Central memory CD8-positive, alpha-beta T cell (primary cell): ENCODE data around the gene LILRA6.
"Not testable (repeated sequence)": the region's sequence is repeated elsewhere in the genome, so short reads cannot be mapped to it uniquely, and the experiment has no call there.

Experiments used
- ATAC-seq: fragments of 150-1000 bp; cut with Tn5 transposase; replicated peaks from 2 replicates; pipeline ENCODE4 v1.10.0; 2022; ENCODE audit warnings: mild to moderate bottlenecking, moderate FRiP score, moderate number of reproducible peaks; ENCODE audit not compliant: poor library complexity, severe bottlenecking; ENCODE audit errors: extremely low read depth
- DNase-seq, 2 donors: peaks; one replicate each; pipeline ENCODE4 v3.0.0; 2021; ENCODE audit warnings: low spot score in 2 of 2
- H3K27ac Mint-ChIP-seq: one replicate; pipeline ENCODE4 v1.8.0; 2022; ENCODE audit warnings: low read depth, mild to moderate bottlenecking, moderate library complexity, mixed read lengths
- H3K27me3 Mint-ChIP-seq: one replicate; pipeline ENCODE4 v1.8.0; 2022; ENCODE audit warnings: mixed read lengths
- H3K36me3 Mint-ChIP-seq: one replicate; pipeline ENCODE4 v1.8.0; 2022; ENCODE audit warnings: mild to moderate bottlenecking, moderate library complexity, mixed read lengths; ENCODE audit not compliant: insufficient read depth
- H3K4me1 Mint-ChIP-seq: one replicate; pipeline ENCODE4 v1.8.0; 2022; ENCODE audit warnings: mixed read lengths
- H3K4me3 Mint-ChIP-seq: one replicate; pipeline ENCODE4 v1.8.0; 2022; ENCODE audit warnings: mild to moderate bottlenecking, moderate library complexity, mixed read lengths
- H3K9me3 Mint-ChIP-seq: one replicate; pipeline ENCODE4 v1.8.0; 2022; ENCODE audit warnings: mixed read lengths

The LILRA6 gene

GRCh38 chr19:54207676-54207982, 35.0 kb downstream of the LILRA6 start:
- Mint-ChIP-seq H3K4me1 (peaks cover 69% of the 10 kb centered on the region), H3K27me3 (no peaks in the 10 kb centered on the region), H3K27ac (peak overlapping the region; percentile 79), H3K9me3 (no peaks in the 10 kb centered on the region), H3K36me3 (peaks cover 61% of the 10 kb centered on the region), H3K4me3 (peak overlapping the region; percentile 50)
- no peak for ATAC-seq
- DNase-seq, result no peak

GRCh38 chr19:54207193-54207592, 35.4 kb downstream of the LILRA6 start:
- H3K27ac Mint-ChIP-seq, result peak overlapping the region; percentile 79
- H3K36me3 Mint-ChIP-seq, result peaks cover 65% of the 10 kb centered on the region
- peaks cover 69% of the 10 kb centered on the region for H3K4me1 Mint-ChIP-seq
- ATAC-seq, DNase-seq, H3K27me3 Mint-ChIP-seq, H3K9me3 Mint-ChIP-seq: not testable (repeated sequence)
- H3K4me3 Mint-ChIP-seq, result peak overlapping the region; percentile 50

GRCh38 chr19:54206831-54207177, 35.8 kb downstream of the LILRA6 start:
- Mint-ChIP-seq H3K9me3 (no peaks in the 10 kb centered on the region), H3K4me3 (no peak overlapping the region), H3K27ac (no peak overlapping the region), H3K4me1 (peaks cover 72% of the 10 kb centered on the region), H3K36me3 (peaks cover 69% of the 10 kb centered on the region), H3K27me3 (no peaks in the 10 kb centered on the region)
- ATAC-seq (no peak), DNase-seq (no peak)

- DNase-seq (no peak), ATAC-seq (no peak)
- no peaks in the 10 kb centered on the region for H3K9me3 Mint-ChIP-seq
- peaks cover 76% of the 10 kb centered on the region for H3K4me1 Mint-ChIP-seq
- H3K27ac Mint-ChIP-seq, result no peak overlapping the region
- H3K36me3 Mint-ChIP-seq, result peaks cover 75% of the 10 kb centered on the region
- no peaks in the 10 kb centered on the region for H3K27me3 Mint-ChIP-seq
- H3K4me3 Mint-ChIP-seq, result no peak overlapping the region
These were observed 36.4 kb downstream of the LILRA6 start for GRCh38 chr19:54206030-54206830.

- no peak overlapping the region for H3K27ac Mint-ChIP-seq
These were observed 37.7 kb downstream of the LILRA6 start for GRCh38 chr19:54204767-54205468.

GRCh38 chr19:54203151-54203611, 39.4 kb downstream of the LILRA6 start:
- no peaks in the 10 kb centered on the region for H3K27me3 Mint-ChIP-seq
- ATAC-seq, result no peak
- peaks cover 70% of the 10 kb centered on the region for H3K36me3 Mint-ChIP-seq
- no peak for DNase-seq
- no peaks in the 10 kb centered on the region for H3K9me3 Mint-ChIP-seq
- peak overlapping the region; percentile 41 for H3K27ac Mint-ChIP-seq
- H3K4me3 Mint-ChIP-seq, result peak overlapping the region; percentile 99
- peaks cover 56% of the 10 kb centered on the region for H3K4me1 Mint-ChIP-seq

More at GRCh38 chr19:54204767-54205468, 37.7 kb downstream of the LILRA6 start:
- H3K27me3 Mint-ChIP-seq, result no peaks in the 10 kb centered on the region
- peaks cover 78% of the 10 kb centered on the region for H3K36me3 Mint-ChIP-seq
- H3K4me3 Mint-ChIP-seq, result peak overlapping the region; percentile 99
- H3K9me3 Mint-ChIP-seq, result no peaks in the 10 kb centered on the region
- no peak for DNase-seq
- peaks cover 73% of the 10 kb centered on the region for H3K4me1 Mint-ChIP-seq
- ATAC-seq, result no peak

GRCh38 chr19:54201980-54202379, 40.6 kb downstream of the LILRA6 start:
- H3K4me1 Mint-ChIP-seq, result peaks cover 47% of the 10 kb centered on the region
- H3K27ac Mint-ChIP-seq, result peak overlapping the region; percentile 100
- no peaks in the 10 kb centered on the region for H3K9me3 Mint-ChIP-seq
- H3K27me3 Mint-ChIP-seq, result no peaks in the 10 kb centered on the region
- H3K4me3 Mint-ChIP-seq, result peak overlapping the region; percentile 99
- H3K36me3 Mint-ChIP-seq, result peaks cover 58% of the 10 kb centered on the region
- DNase-seq (no peak), ATAC-seq (no peak)

GRCh38 chr19:54201172-54201701, 41.4 kb downstream of the LILRA6 start:
- no peaks in the 10 kb centered on the region for H3K27me3 Mint-ChIP-seq
- ATAC-seq, result peak; percentile 59
- peaks cover 53% of the 10 kb centered on the region for H3K36me3 Mint-ChIP-seq
- H3K4me1 Mint-ChIP-seq, result peaks cover 47% of the 10 kb centered on the region
- peak in 1 of 2 donors; percentile 28 for DNase-seq
- peak overlapping the region; percentile 100 for H3K27ac Mint-ChIP-seq
- H3K9me3 Mint-ChIP-seq, result no peaks in the 10 kb centered on the region
- H3K4me3 Mint-ChIP-seq, result peak overlapping the region; percentile 99

- DNase-seq, result no peak
- Mint-ChIP-seq H3K27ac (no peak overlapping the region), H3K4me3 (peak overlapping the region; percentile 99), H3K9me3 (no peaks in the 10 kb centered on the region), H3K4me1 (peaks cover 35% of the 10 kb centered on the region), H3K36me3 (peaks cover 51% of the 10 kb centered on the region), H3K27me3 (no peaks in the 10 kb centered on the region)
- ATAC-seq, result no peak
These were observed 43.2 kb downstream of the LILRA6 start for GRCh38 chr19:54199401-54199800.

GRCh38 chr19:54197121-54197520, 45.5 kb downstream of the LILRA6 start:
- Mint-ChIP-seq H3K4me3 (no peak overlapping the region), H3K36me3 (peaks cover 39% of the 10 kb centered on the region), H3K9me3 (no peaks in the 10 kb centered on the region), H3K27me3 (no peaks in the 10 kb centered on the region), H3K27ac (no peak overlapping the region), H3K4me1 (peaks cover 28% of the 10 kb centered on the region)
- DNase-seq, result no peak
- ATAC-seq, result no peak

GRCh38 chr19:54196536-54196935, 46.1 kb downstream of the LILRA6 start:
- no peak for ATAC-seq
- H3K27me3 Mint-ChIP-seq, result no peaks in the 10 kb centered on the region
- H3K27ac Mint-ChIP-seq, result no peak overlapping the region
- peaks cover 28% of the 10 kb centered on the region for H3K4me1 Mint-ChIP-seq
- peaks cover 38% of the 10 kb centered on the region for H3K36me3 Mint-ChIP-seq
- H3K4me3 Mint-ChIP-seq, result no peak overlapping the region
- DNase-seq, result no peak
- H3K9me3 Mint-ChIP-seq, result no peaks in the 10 kb centered on the region

GRCh38 chr19:54194463-54194862, 48.1 kb downstream of the LILRA6 start:
- H3K27ac Mint-ChIP-seq, ATAC-seq: not testable (repeated sequence)

GRCh38 chr19:54193011-54193410, 49.6 kb downstream of the LILRA6 start:
- no peaks in the 10 kb centered on the region for H3K9me3 Mint-ChIP-seq
- ATAC-seq, result no peak
- peaks cover 35% of the 10 kb centered on the region for H3K36me3 Mint-ChIP-seq
- DNase-seq, result no peak
- peaks cover 29% of the 10 kb centered on the region for H3K4me1 Mint-ChIP-seq
- H3K27ac Mint-ChIP-seq, result no peak overlapping the region
- no peaks in the 10 kb centered on the region for H3K27me3 Mint-ChIP-seq
- peak overlapping the region; percentile 94 for H3K4me3 Mint-ChIP-seq

More at GRCh38 chr19:54194463-54194862, 48.1 kb downstream of the LILRA6 start:
- H3K9me3 Mint-ChIP-seq, DNase-seq, H3K4me3 Mint-ChIP-seq, H3K27me3 Mint-ChIP-seq: not testable (repeated sequence)
- peaks cover 23% of the 10 kb centered on the region for H3K4me1 Mint-ChIP-seq
- H3K36me3 Mint-ChIP-seq, result peaks cover 34% of the 10 kb centered on the region
